ENCODE results near the gene KLF15. TPM values are rescaled to one million over a fixed set of nuclear protein-coding genes. Genes with fewer than 3 reads are reported as not detected.

The KLF15 gene
- total RNA-seq, result 25.3 TPM

DNA sequence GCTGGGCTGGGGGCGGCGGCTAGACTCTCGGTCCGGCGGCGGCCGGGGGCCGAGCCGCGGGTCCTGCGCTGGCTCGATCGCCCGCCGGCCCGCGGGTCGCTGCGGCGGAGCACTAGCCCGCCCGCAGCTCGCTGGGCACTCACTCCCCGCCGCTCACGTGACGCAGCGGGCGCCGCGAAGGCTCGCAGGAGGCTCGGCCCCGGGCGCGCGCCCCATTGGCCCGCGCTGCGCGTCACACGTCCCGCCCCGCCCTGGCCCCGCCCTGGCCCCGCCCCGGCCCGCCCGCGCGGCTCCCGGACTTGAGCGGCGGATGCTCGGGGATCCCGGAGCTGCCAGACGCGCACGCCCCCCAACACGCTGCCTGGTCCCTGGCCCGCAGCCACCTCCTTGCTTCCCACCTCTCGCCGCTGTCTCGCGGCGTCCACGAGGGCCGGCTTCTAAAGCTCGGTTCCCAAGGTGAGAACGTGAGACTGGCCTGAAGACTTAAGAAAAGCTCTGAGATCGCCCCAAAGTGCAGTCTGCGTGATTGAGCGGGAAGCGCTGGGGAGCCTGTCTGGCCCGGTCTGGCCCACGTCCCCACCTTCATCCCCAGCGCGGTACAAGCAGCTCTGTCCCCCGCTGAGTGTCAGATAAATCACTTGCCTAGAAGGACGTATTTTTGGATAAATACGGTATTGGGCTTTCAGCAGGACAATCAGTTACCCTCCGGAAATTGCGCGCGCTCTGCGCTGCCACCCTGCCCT, at the start of gene KLF15:
KLF15 (minus strand) TSS at position 114 of the 743 bp plus-strand sequence. CDS start 4,486 bp downstream, outside the sequence.
- Histone ChIP-seq H3K4me3 (peak within 1 kb of the TSS; percentile 64 to 98), H3K4me1 (peaks cover 23% of the 10 kb centered on the region), H3K9me3 (no peaks in the 10 kb centered on the region), H3K36me3 (no peaks in the 10 kb centered on the region), H3K27ac (peak within 1 kb of the TSS; percentile 87), H3K27me3 (no peaks in the 10 kb centered on the region)
- no peak for DNase-seq (ENCODE audit: extremely low spot score in 2 of 2)
- TF ChIP-seq, protein P1, sequence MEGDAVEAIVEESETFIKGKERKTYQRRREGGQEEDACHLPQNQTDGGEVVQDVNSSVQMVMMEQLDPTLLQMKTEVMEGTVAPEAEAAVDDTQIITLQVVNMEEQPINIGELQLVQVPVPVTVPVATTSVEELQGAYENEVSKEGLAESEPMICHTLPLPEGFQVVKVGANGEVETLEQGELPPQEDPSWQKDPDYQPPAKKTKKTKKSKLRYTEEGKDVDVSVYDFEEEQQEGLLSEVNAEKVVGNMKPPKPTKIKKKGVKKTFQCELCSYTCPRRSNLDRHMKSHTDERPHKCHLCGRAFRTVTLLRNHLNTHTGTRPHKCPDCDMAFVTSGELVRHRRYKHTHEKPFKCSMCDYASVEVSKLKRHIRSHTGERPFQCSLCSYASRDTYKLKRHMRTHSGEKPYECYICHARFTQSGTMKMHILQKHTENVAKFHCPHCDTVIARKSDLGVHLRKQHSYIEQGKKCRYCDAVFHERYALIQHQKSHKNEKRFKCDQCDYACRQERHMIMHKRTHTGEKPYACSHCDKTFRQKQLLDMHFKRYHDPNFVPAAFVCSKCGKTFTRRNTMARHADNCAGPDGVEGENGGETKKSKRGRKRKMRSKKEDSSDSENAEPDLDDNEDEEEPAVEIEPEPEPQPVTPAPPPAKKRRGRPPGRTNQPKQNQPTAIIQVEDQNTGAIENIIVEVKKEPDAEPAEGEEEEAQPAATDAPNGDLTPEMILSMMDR (IDR thresholded peaks at IDR 0.05), result no peak
- TF ChIP-seq POLR2AphosphoS5 (IDR thresholded peaks at IDR 0.05; ENCODE audit: insufficient read depth in 1 of 2, low read depth in 1 of 2) (peak in 1 of 2 donors; percentile 75), POLR2A (IDR thresholded peaks at IDR 0.05) (peak in 1 of 2 donors; percentile 91)
- intact Hi-C loops (cut with DNase I), result loop anchor here (10.0 kb wide), 2 partner anchors 93 to 117 kb away; partner anchors contain the start of gene ZXDC

DNA sequence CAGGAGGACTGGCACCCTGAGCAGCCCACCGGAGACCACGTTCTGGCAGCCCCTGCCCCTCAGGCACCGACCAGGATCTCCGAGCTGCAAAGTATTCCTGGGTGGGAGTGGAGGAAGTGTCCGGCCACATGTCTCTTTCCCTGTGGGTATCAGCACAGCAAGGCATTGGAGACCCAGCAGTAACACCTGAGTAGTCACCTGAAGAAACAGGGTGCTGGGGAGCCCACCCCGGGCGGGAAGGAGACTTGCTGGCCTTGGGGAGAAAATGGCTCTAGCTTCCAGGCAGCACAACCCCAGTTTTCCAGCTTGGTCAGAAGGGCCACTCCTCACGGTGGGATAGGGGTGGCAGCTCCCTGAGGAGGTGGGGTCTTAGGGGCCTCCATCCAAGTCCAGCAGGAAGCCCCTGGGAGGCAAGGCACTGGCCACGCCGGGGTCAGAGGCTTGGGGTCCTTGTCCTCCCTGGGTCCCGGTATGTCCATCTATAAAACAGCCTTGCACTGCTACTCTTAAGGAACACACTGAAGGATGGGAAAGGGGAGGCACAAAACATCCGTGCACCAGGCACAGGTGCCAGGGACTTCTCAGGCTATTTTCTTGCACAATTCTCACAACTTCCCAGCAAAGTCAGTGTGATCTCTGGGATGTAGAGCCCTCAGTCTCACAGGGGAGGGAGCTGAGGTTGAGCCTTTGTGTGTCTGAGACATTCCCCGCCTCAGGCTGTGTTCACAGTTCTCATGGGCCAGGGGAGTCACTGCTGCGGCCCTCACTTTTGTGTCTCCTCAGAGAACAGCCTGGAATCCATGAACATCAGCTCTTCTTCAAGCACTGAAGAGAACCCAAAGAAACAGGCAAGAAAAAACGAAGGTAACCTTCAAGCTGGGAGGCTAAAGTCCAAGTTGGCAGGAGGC, 49.4 kb upstream of the KLF15 start:
- Histone ChIP-seq H3K27ac (no peak overlapping the region), H3K4me3 (no peak overlapping the region), H3K9me3 (no peaks in the 10 kb centered on the region), H3K4me1 (no peaks in the 10 kb centered on the region), H3K27me3 (no peaks in the 10 kb centered on the region), H3K36me3 (no peaks in the 10 kb centered on the region)
- DNase-seq (ENCODE audit: extremely low spot score in 2 of 2), result peak in 1 of 2 donors; percentile 88
- intact Hi-C loops (cut with DNase I), result no loop called here
- TF ChIP-seq, protein P1 (IDR thresholded peaks at IDR 0.05), result no peak
- no peak for TF ChIP-seq POLR2A (IDR thresholded peaks at IDR 0.05)
- TF ChIP-seq POLR2AphosphoS5 (IDR thresholded peaks at IDR 0.05; ENCODE audit: insufficient read depth in 1 of 2, low read depth in 1 of 2), result no peak

DNA sequence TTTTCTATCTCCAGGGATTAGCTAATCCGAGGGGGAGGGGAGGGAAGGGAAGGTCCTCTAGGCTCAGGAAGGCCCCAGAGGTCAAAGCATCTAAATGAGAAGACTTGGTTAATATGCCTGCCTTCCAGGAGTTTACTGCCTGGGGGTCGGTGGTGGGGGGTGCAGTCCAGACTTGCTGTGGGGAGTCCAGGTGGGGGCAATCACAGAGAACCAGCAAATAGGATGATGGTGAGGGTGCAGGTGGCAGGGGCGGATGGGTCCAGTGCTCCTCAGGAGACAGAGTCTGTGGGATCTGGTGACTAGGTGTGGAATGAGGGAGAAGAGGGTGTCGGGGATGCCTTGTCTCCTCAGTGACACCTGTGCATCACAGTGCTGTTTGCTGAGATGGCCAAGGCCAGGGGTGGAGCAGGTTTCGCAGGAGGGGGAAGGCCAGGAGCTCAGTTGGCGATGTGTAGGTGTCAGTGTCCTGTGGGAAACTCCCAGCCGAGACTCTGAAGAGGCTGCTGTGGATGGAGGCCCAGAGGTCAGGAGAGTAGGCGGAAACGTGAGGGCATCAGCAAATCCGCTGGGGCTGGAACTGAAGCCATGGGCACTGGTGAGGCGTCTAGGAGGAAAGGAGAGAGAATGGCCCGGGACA, 45.6 kb upstream of the KLF15 start:
- Histone ChIP-seq H3K4me1 (no peaks in the 10 kb centered on the region), H3K27ac (no peak overlapping the region), H3K9me3 (no peaks in the 10 kb centered on the region), H3K36me3 (no peaks in the 10 kb centered on the region), H3K27me3 (no peaks in the 10 kb centered on the region), H3K4me3 (no peak overlapping the region)
- no peak for TF ChIP-seq POLR2AphosphoS5 (IDR thresholded peaks at IDR 0.05; ENCODE audit: insufficient read depth in 1 of 2, low read depth in 1 of 2)
- intact Hi-C loops (cut with DNase I), result no loop called here
- DNase-seq (ENCODE audit: extremely low spot score in 2 of 2), result no peak

DNA sequence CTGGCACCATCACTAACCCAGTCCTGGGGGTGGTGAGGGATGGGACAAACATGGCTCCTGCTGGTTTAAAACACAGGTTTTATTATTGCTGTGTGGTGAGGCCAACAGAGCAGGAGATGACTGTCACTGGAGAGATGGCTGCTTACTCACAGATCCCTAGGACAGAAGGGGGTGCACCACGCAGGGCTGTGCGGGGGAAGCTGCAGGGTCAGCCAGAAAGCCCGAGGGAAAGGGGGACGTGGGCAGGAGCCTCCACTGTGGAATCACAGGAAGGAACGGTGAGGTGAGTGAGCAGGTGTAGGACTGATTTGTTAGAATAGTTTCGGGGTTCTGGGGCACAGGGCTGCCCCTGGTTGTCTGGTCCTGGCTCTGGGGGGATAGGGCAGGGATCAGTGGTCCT, 45.0 kb upstream of the KLF15 start:
- TF ChIP-seq, protein P1 (IDR thresholded peaks at IDR 0.05), result no peak
- no peak for TF ChIP-seq POLR2AphosphoS5 (IDR thresholded peaks at IDR 0.05; ENCODE audit: insufficient read depth in 1 of 2, low read depth in 1 of 2)
- no peak for TF ChIP-seq POLR2A (IDR thresholded peaks at IDR 0.05)
- no peaks in the 10 kb centered on the region for H3K4me1 ChIP-seq
- H3K36me3 ChIP-seq, result no peaks in the 10 kb centered on the region
- no peak overlapping the region for H3K27ac ChIP-seq
- no peak for DNase-seq (ENCODE audit: extremely low spot score in 2 of 2)
- no peak overlapping the region for H3K4me3 ChIP-seq
- intact Hi-C loops (cut with DNase I), result no loop called here
- no peaks in the 10 kb centered on the region for H3K9me3 ChIP-seq
- H3K27me3 ChIP-seq, result no peaks in the 10 kb centered on the region

DNA sequence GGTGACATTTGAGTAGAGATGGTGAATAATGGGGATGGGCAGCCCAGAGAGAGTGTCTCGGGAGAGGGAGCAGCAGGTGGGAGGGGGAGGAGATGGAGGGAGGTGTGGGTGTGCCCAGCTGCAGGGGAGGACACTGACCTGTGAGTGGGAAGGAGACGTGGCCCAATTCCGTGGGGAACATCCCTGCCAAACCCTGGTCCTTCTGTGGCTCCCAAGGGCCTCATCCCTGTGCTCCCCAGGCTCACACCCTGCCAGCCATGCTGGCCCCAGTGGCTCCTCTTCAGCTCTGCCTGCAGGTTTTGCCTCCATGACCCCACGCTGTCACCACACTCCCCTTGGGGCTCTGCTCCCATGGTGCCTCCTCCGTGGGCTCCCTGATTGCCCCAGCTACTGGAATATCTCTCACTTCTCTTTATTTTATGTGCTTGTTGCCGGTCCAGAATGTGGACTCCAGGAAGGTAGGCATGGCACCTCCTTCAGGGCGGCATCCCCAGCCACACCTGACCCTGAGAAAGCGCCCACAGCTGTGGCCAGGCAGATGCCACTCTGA, 44.5 kb upstream of the KLF15 start:
- Histone ChIP-seq H3K4me3 (no peak overlapping the region), H3K9me3 (no peaks in the 10 kb centered on the region), H3K4me1 (no peaks in the 10 kb centered on the region), H3K27me3 (no peaks in the 10 kb centered on the region), H3K36me3 (no peaks in the 10 kb centered on the region), H3K27ac (no peak overlapping the region)
- intact Hi-C loops (cut with DNase I), result no loop called here
- TF ChIP-seq, protein P1 (IDR thresholded peaks at IDR 0.05), result no peak
- no peak for TF ChIP-seq POLR2A (IDR thresholded peaks at IDR 0.05)
- TF ChIP-seq POLR2AphosphoS5 (IDR thresholded peaks at IDR 0.05; ENCODE audit: insufficient read depth in 1 of 2, low read depth in 1 of 2), result no peak
- no peak for DNase-seq (ENCODE audit: extremely low spot score in 2 of 2)

Data from vagina (tissue), 2 donors.